Measurements from ENCODE around the gene NBAS. TPM values are rescaled to one million over a fixed set of nuclear protein-coding genes. Genes with fewer than 3 reads are reported as not detected.
"Not testable (repeated sequence)": the region's sequence is repeated elsewhere in the genome, so short reads cannot be mapped to it uniquely, and the experiment has no call there.

NBAS gene
- total RNA-seq, 4 donors from 2014 or later = 27.3 to 43.6 (median 28.4) TPM

DNA sequence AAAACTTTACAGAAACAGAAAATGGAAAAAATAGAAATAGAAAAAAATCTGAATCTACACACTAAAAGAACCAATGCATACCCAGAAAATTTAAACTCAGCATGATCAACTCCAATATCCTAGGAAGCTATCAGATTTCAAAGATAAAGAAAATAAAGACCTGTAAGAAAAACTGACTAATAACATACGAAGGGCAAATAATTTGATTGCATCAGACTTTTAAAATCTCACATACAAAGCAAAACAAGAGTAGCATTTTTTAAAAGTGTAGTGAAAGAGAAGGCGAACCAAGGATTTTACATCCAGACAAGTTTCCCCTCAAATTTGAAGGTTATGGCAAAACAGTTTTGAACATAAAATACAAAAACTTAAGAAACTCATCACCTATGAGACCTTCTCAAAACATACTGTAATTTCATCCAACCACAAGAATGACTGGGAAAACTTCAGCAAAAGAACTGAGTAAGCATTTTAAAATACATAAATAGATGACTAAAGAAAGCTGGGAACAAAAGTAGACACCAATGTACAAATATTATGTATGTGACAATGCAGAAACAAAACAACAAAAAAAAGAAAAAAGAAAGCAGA lies 54.8 kb downstream of the NBAS start:
- TF ChIP-seq, protein P1, sequence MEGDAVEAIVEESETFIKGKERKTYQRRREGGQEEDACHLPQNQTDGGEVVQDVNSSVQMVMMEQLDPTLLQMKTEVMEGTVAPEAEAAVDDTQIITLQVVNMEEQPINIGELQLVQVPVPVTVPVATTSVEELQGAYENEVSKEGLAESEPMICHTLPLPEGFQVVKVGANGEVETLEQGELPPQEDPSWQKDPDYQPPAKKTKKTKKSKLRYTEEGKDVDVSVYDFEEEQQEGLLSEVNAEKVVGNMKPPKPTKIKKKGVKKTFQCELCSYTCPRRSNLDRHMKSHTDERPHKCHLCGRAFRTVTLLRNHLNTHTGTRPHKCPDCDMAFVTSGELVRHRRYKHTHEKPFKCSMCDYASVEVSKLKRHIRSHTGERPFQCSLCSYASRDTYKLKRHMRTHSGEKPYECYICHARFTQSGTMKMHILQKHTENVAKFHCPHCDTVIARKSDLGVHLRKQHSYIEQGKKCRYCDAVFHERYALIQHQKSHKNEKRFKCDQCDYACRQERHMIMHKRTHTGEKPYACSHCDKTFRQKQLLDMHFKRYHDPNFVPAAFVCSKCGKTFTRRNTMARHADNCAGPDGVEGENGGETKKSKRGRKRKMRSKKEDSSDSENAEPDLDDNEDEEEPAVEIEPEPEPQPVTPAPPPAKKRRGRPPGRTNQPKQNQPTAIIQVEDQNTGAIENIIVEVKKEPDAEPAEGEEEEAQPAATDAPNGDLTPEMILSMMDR (IDR thresholded peaks at IDR 0.05 in 4 of 5, conservative IDR thresholded peaks at IDR 0.05 in 1 of 5) = no peak
- no peak for TF ChIP-seq POLR2A (IDR thresholded peaks at IDR 0.05)
- Histone ChIP-seq H3K36me3 (peaks cover 0 to 53% of the 10 kb centered on the region in 2 donors), H3K9me3 (no peaks in the 10 kb centered on the region), H3K27ac (no peak overlapping the region), H3K27me3 (no peaks in the 10 kb centered on the region), H3K4me3 (no peak overlapping the region), H3K4me1 (no peaks in the 10 kb centered on the region)
- intact Hi-C loops (cut with DNase I; ENCODE audit: low total_unique reads) (no loop called here), in situ Hi-C loops (cut with MboI; ENCODE audit: low sequenced_read_pairs in 4 of 4) (no loop called here)
- DNase-seq (no peak), ATAC-seq (no peak)

DNA sequence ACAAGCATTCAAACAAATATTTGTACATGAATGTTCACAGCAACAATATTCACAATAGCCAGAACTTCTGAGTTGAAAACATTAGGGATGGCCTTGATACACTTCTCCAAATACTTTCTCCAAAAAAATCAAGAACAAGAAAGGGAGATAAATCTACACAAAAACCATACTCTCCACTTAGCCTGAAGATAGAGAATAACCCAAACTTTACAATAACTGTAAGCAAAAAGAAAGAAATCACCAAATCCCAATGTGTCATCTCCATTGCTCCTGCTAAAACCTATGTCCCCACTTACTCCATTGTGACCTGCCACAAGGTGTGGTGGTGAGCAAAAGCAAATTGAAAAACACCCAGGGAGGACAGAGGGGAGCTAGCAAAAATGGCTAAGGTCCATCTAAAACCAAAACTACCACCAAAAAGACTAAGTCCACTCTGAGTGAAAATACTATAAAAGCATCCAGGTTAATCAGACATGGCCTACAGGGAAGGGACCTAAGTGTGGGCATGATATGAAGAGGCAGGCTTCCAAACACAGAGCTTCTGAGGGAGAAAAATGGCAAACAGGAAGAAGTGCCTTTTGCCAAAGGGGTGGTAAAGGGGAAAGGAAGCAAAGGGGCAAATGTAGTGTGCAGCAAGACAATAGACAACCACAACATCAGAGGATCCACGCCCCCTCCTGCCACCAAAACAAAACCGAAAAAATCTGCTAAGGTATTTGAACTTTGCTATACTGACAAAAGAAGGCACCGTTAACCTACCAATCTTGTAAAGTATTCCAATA lies 56.1 kb downstream of the NBAS start:
- H3K9me3 ChIP-seq = no peaks in the 10 kb centered on the region

DNA sequence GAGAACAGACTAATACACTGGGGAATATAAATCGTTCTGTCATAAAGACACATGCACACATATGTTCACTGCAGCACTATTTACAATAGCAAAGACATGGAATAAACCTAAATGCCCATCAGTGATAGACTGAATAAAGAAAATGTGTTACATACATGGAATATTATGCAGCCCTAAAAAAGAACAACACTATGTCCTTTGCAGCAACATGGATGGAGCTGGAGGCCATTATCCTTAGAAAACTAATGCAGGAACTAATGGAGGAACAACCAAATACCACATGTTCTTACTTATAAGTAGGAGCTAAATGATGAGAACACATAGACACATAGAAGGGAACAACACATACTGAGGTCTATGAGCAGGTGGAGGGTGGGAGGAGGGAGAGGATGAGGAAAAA lies 61.9 kb downstream of the NBAS start:
- intact Hi-C loops (cut with DNase I; ENCODE audit: low total_unique reads); H3K27ac ChIP-seq; ATAC-seq; H3K4me3 ChIP-seq; DNase-seq; H3K27me3 ChIP-seq; H3K9me3 ChIP-seq; H3K4me1 ChIP-seq; in situ Hi-C loops (cut with MboI; ENCODE audit: low sequenced_read_pairs in 4 of 4): not testable (repeated sequence)
- H3K36me3 ChIP-seq = peaks cover 0 to 21% of the 10 kb centered on the region in 2 donors

More for the DNA sequence above, 56.1 kb downstream of the NBAS start:
- ATAC-seq (no peak), DNase-seq (no peak)
- Histone ChIP-seq H3K36me3 (peaks cover 0 to 40% of the 10 kb centered on the region in 2 donors), H3K4me1 (no peaks in the 10 kb centered on the region), H3K27ac (no peak overlapping the region), H3K27me3 (no peaks in the 10 kb centered on the region), H3K4me3 (no peak overlapping the region)
- TF ChIP-seq, protein P1 (IDR thresholded peaks at IDR 0.05 in 4 of 5, conservative IDR thresholded peaks at IDR 0.05 in 1 of 5) = no peak
- TF ChIP-seq POLR2A (IDR thresholded peaks at IDR 0.05) = no peak
- intact Hi-C loops (cut with DNase I; ENCODE audit: low total_unique reads) = no loop called here
- in situ Hi-C loops (cut with MboI; ENCODE audit: low sequenced_read_pairs in 4 of 4) = no loop called here

DNA sequence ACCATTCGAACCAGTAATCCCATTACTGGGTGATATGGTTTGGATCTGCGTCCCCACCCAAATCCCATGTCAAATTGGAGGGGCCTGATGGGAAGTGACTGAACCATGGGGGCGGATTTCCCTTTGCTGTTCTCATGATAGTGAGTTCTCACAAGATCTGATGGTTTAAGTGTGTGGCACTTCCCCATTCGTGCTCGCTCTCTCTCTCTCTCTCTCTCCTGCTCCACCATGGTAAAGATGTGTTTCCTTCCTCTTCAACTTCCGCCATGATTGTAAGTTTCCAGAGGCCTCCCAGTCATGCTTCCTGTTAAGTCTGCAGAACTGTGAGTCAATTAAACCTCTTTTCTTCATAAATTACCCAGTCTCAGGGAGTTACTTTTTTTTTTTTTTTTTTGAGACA lies 62.6 kb downstream of the NBAS start:
- intact Hi-C loops (cut with DNase I; ENCODE audit: low total_unique reads) = no loop called here
- peaks cover 0 to 15% of the 10 kb centered on the region in 2 donors for H3K36me3 ChIP-seq
- peaks cover 0 to 16% of the 10 kb centered on the region in 2 donors for H3K4me1 ChIP-seq
- no peak overlapping the region for H3K4me3 ChIP-seq
- TF ChIP-seq, protein P1 (IDR thresholded peaks at IDR 0.05 in 4 of 5, conservative IDR thresholded peaks at IDR 0.05 in 1 of 5) = no peak
- no peak for TF ChIP-seq POLR2A (IDR thresholded peaks at IDR 0.05)
- H3K27ac ChIP-seq = no peak overlapping the region
- DNase-seq (no peak), ATAC-seq (no peak)
- in situ Hi-C loops (cut with MboI; ENCODE audit: low sequenced_read_pairs in 4 of 4) = no loop called here
- no peaks in the 10 kb centered on the region for H3K9me3 ChIP-seq
- H3K27me3 ChIP-seq = no peaks in the 10 kb centered on the region

DNA sequence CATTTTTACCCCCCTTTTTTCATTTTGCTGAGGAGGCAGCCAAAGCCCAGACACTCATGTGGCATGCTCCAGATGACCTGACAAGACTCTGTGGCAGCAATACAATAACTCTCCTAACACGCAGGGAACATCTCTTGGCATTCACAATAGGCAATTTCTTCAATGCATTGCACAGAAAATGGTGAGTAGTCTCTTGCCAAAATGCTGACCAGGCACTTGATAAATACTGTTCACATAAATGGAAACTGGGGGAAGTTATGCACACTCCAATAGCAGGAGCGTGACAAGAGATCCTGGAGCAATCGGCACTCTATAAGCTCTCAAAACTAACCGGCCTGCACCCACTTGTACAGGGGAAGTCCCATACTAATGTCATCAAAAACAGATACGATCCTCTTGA lies 66.3 kb downstream of the NBAS start:
- H3K9me3 ChIP-seq = no peaks in the 10 kb centered on the region
- no peak for ATAC-seq
- H3K27me3 ChIP-seq = no peaks in the 10 kb centered on the region
- peaks cover 0 to 3% of the 10 kb centered on the region in 2 donors for H3K36me3 ChIP-seq
- H3K4me1 ChIP-seq = peaks cover 0 to 16% of the 10 kb centered on the region in 2 donors
- in situ Hi-C loops (cut with MboI; ENCODE audit: low sequenced_read_pairs in 4 of 4) (no loop called here), intact Hi-C loops (cut with DNase I; ENCODE audit: low total_unique reads) (no loop called here)
- TF ChIP-seq, protein P1 (IDR thresholded peaks at IDR 0.05 in 4 of 5, conservative IDR thresholded peaks at IDR 0.05 in 1 of 5) = no peak
- TF ChIP-seq POLR2A (IDR thresholded peaks at IDR 0.05) = no peak
- H3K27ac ChIP-seq = no peak overlapping the region
- no peak for DNase-seq
- H3K4me3 ChIP-seq = no peak overlapping the region
